HG03196 (cell line): ENCODE measurements around the gene OR14I1.
A peak's percentile ranks its signal among the peaks of the same experiment; 100 is the strongest.
"Not testable (repeated sequence)": the region's sequence is repeated elsewhere in the genome, so short reads cannot be mapped to it uniquely, and the experiment has no call there.

Source experiments
- ATAC-seq: cut with Tn5 transposase; IDR thresholded peaks from one replicate; pipeline ENCODE4 v1.9.1; 2021; ENCODE audit not compliant: unreplicated experiment

The OR14I1 gene

DNA sequence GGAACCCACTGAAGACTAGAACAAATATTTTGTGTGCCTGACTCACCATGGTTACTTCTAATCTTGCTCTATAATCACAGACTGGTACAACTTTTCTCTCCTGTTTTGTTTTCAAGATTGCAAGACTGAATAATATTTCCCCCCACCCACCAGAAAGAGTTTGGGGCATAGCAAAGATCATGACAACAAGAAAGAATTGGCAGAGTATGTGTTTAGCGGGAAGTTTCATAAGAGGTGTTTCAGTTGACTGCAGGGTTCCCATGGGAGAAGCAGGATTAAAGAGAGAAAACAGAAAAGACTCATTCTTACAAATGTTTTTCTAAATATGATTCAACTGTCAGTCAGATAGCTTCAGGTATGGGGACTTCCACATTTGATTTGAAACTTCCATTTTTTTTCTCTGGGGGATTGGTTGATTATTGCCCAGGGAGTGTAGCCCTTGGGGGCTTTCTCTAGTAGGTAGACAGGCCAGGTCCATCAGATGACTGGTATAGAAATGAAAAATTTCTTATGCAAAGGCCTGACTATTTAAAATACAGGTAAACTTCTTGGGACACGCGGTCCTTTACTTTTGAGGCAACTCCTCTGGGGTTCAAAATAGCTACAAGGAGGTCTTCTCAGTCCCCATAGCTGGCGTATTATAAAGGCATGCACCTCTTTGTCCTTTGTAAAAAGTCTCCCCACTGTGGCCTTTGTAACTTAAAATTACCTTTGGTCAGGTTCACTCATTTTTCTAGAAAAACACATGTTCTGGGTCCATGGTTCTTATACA is 13.9 kb downstream of the OR14I1 start:
- peak; percentile 71 for ATAC-seq

DNA sequence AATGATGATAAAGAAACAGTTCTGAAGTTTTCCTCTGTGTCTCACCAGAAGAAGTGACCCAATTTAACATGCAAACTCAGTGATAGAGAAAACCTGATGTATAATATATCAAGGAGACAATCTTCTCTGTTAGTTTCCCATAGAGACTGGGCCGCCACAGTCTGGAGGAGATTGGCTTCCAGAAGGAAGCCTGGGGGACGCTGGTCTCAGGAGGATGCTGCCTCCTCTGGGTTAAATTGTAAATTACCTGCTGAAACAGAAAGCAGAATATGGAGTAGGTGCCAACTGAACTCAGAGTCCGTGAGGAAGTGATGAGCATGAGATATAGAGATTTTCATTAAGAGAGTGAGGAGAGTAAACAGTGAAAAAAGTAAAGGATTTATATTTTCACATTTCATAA is 15.8 kb downstream of the OR14I1 start:
- peak; percentile 62 for ATAC-seq

DNA sequence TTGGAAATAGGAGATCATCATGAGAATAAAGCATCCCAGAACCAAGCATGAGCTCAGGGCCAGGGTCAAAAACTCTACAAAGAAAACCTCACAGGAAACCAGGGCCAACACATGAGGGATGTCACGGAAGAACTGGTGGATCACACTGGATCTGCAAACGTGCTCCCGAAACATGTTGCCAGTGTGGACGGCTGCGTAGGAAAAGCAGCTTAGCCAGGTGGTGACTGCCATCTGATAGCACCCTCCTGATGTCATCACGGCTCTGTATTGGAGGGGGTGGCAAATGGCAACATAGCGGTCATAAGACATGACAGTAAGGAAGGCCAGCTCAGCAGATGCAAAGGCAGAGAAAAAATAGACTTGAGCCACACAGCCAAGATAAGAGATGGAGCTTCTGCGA is 20.9 kb downstream of the OR14I1 start:
- no peak for ATAC-seq

DNA sequence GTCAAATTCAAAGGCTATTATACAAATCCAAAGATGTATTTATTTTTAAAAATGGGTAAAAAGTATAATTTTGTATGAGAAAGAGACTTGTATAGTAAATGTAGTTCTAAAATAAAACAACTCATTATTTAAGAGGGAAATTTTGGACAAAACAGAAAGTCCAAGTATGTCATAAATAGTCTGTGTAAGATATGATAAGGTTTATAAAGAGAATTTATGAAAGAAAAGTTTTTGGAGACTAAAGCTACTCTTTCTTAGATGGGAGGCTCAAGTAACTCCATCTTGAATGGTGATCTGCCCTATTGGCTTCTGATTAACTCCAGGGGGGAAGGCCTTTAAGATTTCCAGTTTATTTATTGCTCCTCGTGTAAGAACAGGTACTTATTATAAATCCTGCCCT is 32.6 kb downstream of the OR14I1 start:
- ATAC-seq = no peak

DNA sequence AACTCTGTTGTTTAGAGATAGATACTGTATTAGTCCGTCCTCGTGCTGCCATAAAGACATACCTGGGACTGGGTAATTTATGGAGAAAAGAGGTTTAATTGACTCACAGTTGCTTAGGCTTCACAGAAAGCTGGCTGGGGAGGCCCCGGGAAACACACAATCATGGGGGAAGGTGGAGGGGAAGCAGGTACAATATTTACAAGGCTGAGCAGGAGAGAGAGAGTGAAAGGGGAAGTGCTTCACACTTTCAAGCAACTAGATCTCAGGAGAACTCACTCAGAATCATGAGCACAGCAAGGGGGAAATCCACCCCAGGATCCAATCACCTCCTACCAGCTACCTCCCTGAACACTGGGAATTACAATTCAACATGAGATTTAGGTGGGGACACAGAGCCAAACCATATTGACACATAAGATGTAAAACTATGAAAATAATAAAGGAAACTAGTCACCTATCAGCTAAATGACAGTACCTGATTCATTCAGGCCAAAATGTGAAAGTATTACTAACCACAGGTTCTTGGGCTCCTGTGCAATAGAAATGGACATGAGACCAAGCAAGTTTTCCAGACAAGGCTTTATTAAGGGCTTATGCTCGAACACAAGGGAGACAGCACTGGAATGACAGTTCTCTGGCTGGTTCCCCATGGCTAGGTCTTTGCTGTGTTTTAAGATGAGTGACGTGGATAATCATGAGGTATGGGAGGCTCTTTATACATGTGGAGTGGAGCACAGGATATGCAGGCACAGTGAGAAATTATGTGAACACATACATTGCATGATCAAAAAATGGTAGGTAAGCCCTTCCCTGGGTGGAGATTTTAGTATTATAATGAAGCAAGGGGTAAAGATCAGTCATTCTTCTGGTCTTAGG is 38.9 kb downstream of the OR14I1 start:
- ATAC-seq = peak; percentile 97

DNA sequence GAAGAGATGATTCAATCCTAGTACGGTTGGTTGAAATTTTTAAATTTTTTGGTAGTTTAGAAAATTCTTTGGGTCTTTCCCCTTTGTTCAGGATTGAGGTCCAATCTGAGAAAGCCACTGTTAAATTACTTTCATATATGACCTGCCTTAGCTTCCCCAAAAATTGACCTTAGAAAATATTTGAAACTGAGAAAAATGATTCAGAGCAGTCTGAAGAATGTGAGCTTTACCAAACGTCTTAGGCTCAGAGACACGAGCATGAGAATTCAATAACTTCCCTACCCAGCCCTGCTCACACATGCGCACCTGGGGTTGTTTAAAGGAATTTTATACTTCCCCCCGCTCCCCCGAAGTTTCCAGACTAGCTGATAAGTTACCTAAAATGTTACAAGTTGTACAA is 45.8 kb downstream of the OR14I1 start:
- ATAC-seq = peak; percentile 61

DNA sequence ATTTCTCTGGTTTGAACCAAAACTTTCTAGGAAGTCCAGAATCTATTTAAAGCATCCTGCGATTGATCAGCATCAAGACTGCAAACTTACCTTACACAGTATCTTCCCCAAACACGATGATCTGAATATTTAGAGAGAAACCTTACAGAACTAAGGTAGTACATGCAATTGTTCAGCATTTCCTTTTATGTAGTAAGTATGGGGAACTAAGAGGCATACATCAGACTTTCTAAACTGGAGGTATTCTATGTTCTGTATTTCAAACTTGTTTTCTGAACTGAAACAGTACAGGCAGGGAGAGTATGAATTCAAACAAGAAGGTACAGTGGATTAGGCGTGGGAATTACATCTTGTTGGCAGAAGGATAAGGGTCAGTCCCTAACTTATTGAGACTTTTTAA is 47.2 kb downstream of the OR14I1 start, which contains the start of gene OR2T27:
OR2T27 (minus strand) TSS at position 175 of the 400 bp plus-strand sequence. CDS start 4,644 bp downstream, outside the sequence.
- not testable (repeated sequence) for ATAC-seq
